CD14-positive monocyte (primary cell): ENCODE results near the gene NOM1. TPM values are rescaled to one million over a fixed set of nuclear protein-coding genes. Genes with fewer than 3 reads are reported as not detected.

Experiments
- DNase-seq, 3 donors: peaks; one replicate each; pipeline ENCODE4 v3.0.0-alpha.2; 2011 to 2022
- H2AFZ ChIP-seq: 2 replicates; pipeline ENCODE4 v1.6.0; 2012; ENCODE audit warnings: mild to moderate bottlenecking, low read depth, low read length, inconsistent platforms; ENCODE audit not compliant: insufficient read depth, poor library complexity, severe bottlenecking
- H3K27ac ChIP-seq, 2 donors: 1 replicate in 1 of 2; 2 replicates in 1 of 2; pipeline ENCODE4 v1.5.1; 2012 to 2013; ENCODE audit warnings: low read length in 2 of 2, control low read depth in 1 of 2, inconsistent platforms in 1 of 2, low read depth in 1 of 2, mild to moderate bottlenecking in 1 of 2
- H3K27me3 ChIP-seq, 2 donors: one replicate each; pipeline versions ENCODE4 v1.6.0 to v1.6.1; 2011 to 2013; ENCODE audit warnings: low read length in 2 of 2; ENCODE audit not compliant: control insufficient read depth in 2 of 2, insufficient read depth in 2 of 2
- H3K36me3 ChIP-seq, 2 donors: replicated peaks in 1 of 2; 1 replicate in 1 of 2; 2 replicates in 1 of 2; pipeline versions ENCODE4 v1.5.1 to v1.6.1; 2012 to 2013; ENCODE audit warnings: low read length in 2 of 2, control low read depth in 1 of 2, inconsistent platforms in 1 of 2, mild to moderate bottlenecking in 1 of 2; ENCODE audit not compliant: insufficient read depth in 2 of 2, control insufficient read depth in 1 of 2
- H3K4me1 ChIP-seq, 2 donors: 1 replicate in 1 of 2; 2 replicates in 1 of 2; pipeline versions ENCODE4 v1.5.1 to v1.6.1; 2012 to 2013; ENCODE audit warnings: low read length in 2 of 2, control low read depth in 1 of 2, inconsistent platforms in 1 of 2, mild to moderate bottlenecking in 1 of 2, moderate library complexity in 1 of 2; ENCODE audit not compliant: insufficient read depth in 2 of 2, control insufficient read depth in 1 of 2
- H3K4me2 ChIP-seq: replicated peaks from 2 replicates; pipeline ENCODE3; 2012; ENCODE audit warnings: low read length, moderate library complexity, mild to moderate bottlenecking; ENCODE audit not compliant: poor library complexity, severe bottlenecking; ENCODE audit errors: extremely low read depth
- H3K4me3 ChIP-seq, 3 experiments: fragments of 200-600 bp in 1 of 3; sonication (generic) in 1 of 3; replicated peaks in 1 of 3; 1 replicate in 2 of 3; 2 replicates in 1 of 3; pipeline ENCODE4 v1.5.1; 2011 to 2013; ENCODE audit warnings: low read length in 3 of 3, mild to moderate bottlenecking in 3 of 3, control low read depth in 2 of 3, low read depth in 2 of 3, inconsistent platforms in 1 of 3, moderate library complexity in 1 of 3
- H3K79me2 ChIP-seq: 2 replicates; pipeline ENCODE4 v1.6.0; 2012; ENCODE audit warnings: mild to moderate bottlenecking, control low read depth, inconsistent platforms, low read length, moderate library complexity; ENCODE audit not compliant: insufficient read depth
- H3K9ac ChIP-seq: 2 replicates; pipeline ENCODE4 v1.6.0; 2017; ENCODE audit warnings: low read length, mild to moderate bottlenecking; ENCODE audit not compliant: insufficient read depth, poor library complexity, severe bottlenecking
- H3K9me3 ChIP-seq, 2 donors: replicated peaks in 1 of 2; 1 replicate in 1 of 2; 2 replicates in 1 of 2; pipeline versions ENCODE4 v1.5.1 to v1.6.1; 2012 to 2013; ENCODE audit warnings: low read length in 2 of 2, control low read depth in 1 of 2; ENCODE audit not compliant: control insufficient read depth in 1 of 2, insufficient read depth in 1 of 2
- H4K20me1 ChIP-seq: 2 replicates; pipeline ENCODE4 v1.6.0; 2012; ENCODE audit warnings: mild to moderate bottlenecking, low read length, control low read depth, moderate library complexity; ENCODE audit not compliant: insufficient read depth
- H3K27ac Mint-ChIP-seq, 7 donors: one replicate each; pipeline ENCODE4 v1.8.0; 2020; ENCODE audit warnings: mild to moderate bottlenecking in 7 of 7, mixed read lengths in 7 of 7, moderate library complexity in 6 of 7, inconsistent platforms in 2 of 7
- H3K27me3 Mint-ChIP-seq, 3 donors: one replicate each; pipeline ENCODE4 v1.8.0; 2021 to 2022; ENCODE audit warnings: low read depth in 3 of 3, mild to moderate bottlenecking in 3 of 3, mixed read lengths in 3 of 3, moderate library complexity in 3 of 3, inconsistent platforms in 1 of 3
- H3K36me3 Mint-ChIP-seq, 2 donors: one replicate each; pipeline ENCODE4 v1.8.0; 2020; ENCODE audit warnings: mixed read lengths in 2 of 2, inconsistent platforms in 1 of 2, mild to moderate bottlenecking in 1 of 2
- H3K4me1 Mint-ChIP-seq: one replicate; pipeline ENCODE4 v1.8.0; 2020; ENCODE audit warnings: mild to moderate bottlenecking, mixed read lengths
- H3K4me3 Mint-ChIP-seq, 2 donors: one replicate each; pipeline ENCODE4 v1.8.0; 2020; ENCODE audit warnings: mild to moderate bottlenecking in 2 of 2, mixed read lengths in 2 of 2, moderate library complexity in 1 of 2
- H3K9me3 Mint-ChIP-seq, 7 donors: one replicate each; pipeline ENCODE4 v1.8.0; 2020 to 2022; ENCODE audit warnings: mixed read lengths in 7 of 7, mild to moderate bottlenecking in 6 of 7, moderate library complexity in 6 of 7, inconsistent platforms in 2 of 7
- CTCF ChIP-seq: fragments of 200-600 bp; IDR thresholded peaks from one replicate; pipeline ENCODE4 v1.8.0; 2022; ENCODE audit warnings: antibody characterized with exemption, mild to moderate bottlenecking
- WGBS: methylation state at CpG from one replicate; pipeline ENCODE4 v1.1.5; 2013; ENCODE audit warnings: missing lambda C conversion rate; ENCODE audit not compliant: insufficient coverage; 5-methylcytosine and 5-hydroxymethylcytosine counted together
- intact Hi-C, 2 donors: fragments of 100-400 bp; cut with micrococcal nuclease; formaldehyde crosslinking; loops; one replicate each; pipeline versions ENCODE4 v1.15.0 to v1.15.1; 2023
- polyA plus RNA-seq, 3 donors: library from polyadenylated mRNA; depleted of rRNA in 1 of 3; unstranded in 2 of 3; stranded (reverse) in 1 of 3; fragments of 300-500 nt in 2 of 3; fragments of >200 nt in 1 of 3; fragmentation: Illumina TruSeq in 2 of 3; gene quantifications; 1 replicate in 2 of 3; 2 replicates in 1 of 3; pipeline ENCODE4 v1.2.3, GENCODE V29; 2012 to 2021

The NOM1 gene
- polyA plus RNA-seq, 3 donors = 0.89 to 11.5 (median 1.9) TPM

- WGBS = 93% methylated on average over 12 of the region's 12 CpGs
Observed at GRCh38 chr7:156963472-156963871, 14.0 kb downstream of the NOM1 start.

DNA sequence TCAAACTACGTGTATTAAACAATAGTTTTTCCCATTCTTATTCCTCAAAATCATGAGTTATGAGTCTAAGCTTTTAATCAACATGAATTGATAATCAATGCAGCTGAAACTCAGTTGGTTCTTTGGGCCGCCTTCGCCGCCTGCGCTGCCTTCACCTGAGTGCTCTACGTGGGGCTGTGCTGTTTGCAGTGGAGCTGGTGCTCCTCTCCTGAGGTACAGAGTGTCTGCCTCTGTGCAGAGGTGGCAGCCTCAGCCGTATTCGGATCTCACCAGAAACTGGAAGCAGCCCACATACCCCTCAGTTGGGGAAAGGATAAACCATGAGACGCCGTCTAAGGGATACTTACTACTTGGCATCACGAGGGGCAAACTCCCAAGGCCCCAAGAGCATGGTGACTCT is 15.5 kb downstream of the NOM1 start:
- H3K27ac Mint-ChIP-seq = peak overlapping the region in 2 of 7 donors; percentile 2 to 59
- H4K20me1 ChIP-seq = no peaks in the 10 kb centered on the region
- no peaks in the 10 kb centered on the region for H3K4me1 Mint-ChIP-seq
- no peaks in the 10 kb centered on the region for H3K9me3 ChIP-seq
- no peaks in the 10 kb centered on the region for H3K9me3 Mint-ChIP-seq
- H3K4me3 Mint-ChIP-seq = no peak overlapping the region
- H3K27me3 Mint-ChIP-seq = peaks cover 0 to 3% (median 0%) of the 10 kb centered on the region in 3 donors
- WGBS = 98% methylated on average over 7 of the region's 11 CpGs
- no peak for DNase-seq
- H3K36me3 ChIP-seq = peaks cover 91 to 98% of the 10 kb centered on the region in 2 donors
- TF ChIP-seq CTCF = no peak
- H3K27me3 ChIP-seq = no peaks in the 10 kb centered on the region
- H3K27ac ChIP-seq = no peak overlapping the region
- H3K9ac ChIP-seq = no peak overlapping the region
- H3K4me2 ChIP-seq = no peak overlapping the region
- no peaks in the 10 kb centered on the region for H3K4me1 ChIP-seq
- no peak overlapping the region for H2AFZ ChIP-seq
- H3K36me3 Mint-ChIP-seq = peaks cover 95 to 97% of the 10 kb centered on the region in 2 donors
- intact Hi-C loops = no loop called here
- no peak overlapping the region for H3K4me3 ChIP-seq
- H3K79me2 ChIP-seq = no peaks in the 10 kb centered on the region

More at GRCh38 chr7:156963472-156963871, 14.0 kb downstream of the NOM1 start:
- no peaks in the 10 kb centered on the region for H4K20me1 ChIP-seq
- Mint-ChIP-seq H3K27ac (no peak overlapping the region), H3K27me3 (peaks cover 0 to 3% (median 2%) of the 10 kb centered on the region in 3 donors), H3K9me3 (no peaks in the 10 kb centered on the region), H3K4me1 (no peaks in the 10 kb centered on the region), H3K36me3 (peaks cover 93 to 97% of the 10 kb centered on the region in 2 donors), H3K4me3 (no peak overlapping the region)
- H3K27ac ChIP-seq = no peak overlapping the region
- no peak overlapping the region for H3K4me3 ChIP-seq
- no peak for DNase-seq
- no peak overlapping the region for H3K9ac ChIP-seq
- intact Hi-C loops = no loop called here
- H2AFZ ChIP-seq = no peak overlapping the region
- TF ChIP-seq CTCF = no peak
- H3K36me3 ChIP-seq = peaks cover 93 to 99% of the 10 kb centered on the region in 2 donors
- no peaks in the 10 kb centered on the region for H3K27me3 ChIP-seq
- no peaks in the 10 kb centered on the region for H3K9me3 ChIP-seq
- H3K4me1 ChIP-seq = no peaks in the 10 kb centered on the region
- no peaks in the 10 kb centered on the region for H3K79me2 ChIP-seq
- H3K4me2 ChIP-seq = no peak overlapping the region
